ENCODE measurements around the gene TLL2.

TLL2 gene

GRCh38 chr10:96457341-96457740 lies 56.4 kb downstream of the TLL2 start:
- TF ChIP-seq FOXM1 (IDR thresholded peaks at IDR 0.05; ENCODE audit: borderline replicate concordance, low read depth) (no peak), TCF12 (IDR thresholded peaks at IDR 0.05; ENCODE audit: low read depth) (no peak), EGR1 (IDR thresholded peaks at IDR 0.05) (no peak), CREB1 (IDR thresholded peaks at IDR 0.05; ENCODE audit: low read depth) (no peak), RAD21 (IDR thresholded peaks at IDR 0.05; ENCODE audit: low read depth) (no peak), CEBPB (IDR thresholded peaks at IDR 0.05) (no peak), TEAD4 (IDR thresholded peaks at IDR 0.05) (no peak), YY1 (IDR thresholded peaks at IDR 0.05; ENCODE audit: low read depth) (no peak)
- TF ChIP-seq, protein P1, sequence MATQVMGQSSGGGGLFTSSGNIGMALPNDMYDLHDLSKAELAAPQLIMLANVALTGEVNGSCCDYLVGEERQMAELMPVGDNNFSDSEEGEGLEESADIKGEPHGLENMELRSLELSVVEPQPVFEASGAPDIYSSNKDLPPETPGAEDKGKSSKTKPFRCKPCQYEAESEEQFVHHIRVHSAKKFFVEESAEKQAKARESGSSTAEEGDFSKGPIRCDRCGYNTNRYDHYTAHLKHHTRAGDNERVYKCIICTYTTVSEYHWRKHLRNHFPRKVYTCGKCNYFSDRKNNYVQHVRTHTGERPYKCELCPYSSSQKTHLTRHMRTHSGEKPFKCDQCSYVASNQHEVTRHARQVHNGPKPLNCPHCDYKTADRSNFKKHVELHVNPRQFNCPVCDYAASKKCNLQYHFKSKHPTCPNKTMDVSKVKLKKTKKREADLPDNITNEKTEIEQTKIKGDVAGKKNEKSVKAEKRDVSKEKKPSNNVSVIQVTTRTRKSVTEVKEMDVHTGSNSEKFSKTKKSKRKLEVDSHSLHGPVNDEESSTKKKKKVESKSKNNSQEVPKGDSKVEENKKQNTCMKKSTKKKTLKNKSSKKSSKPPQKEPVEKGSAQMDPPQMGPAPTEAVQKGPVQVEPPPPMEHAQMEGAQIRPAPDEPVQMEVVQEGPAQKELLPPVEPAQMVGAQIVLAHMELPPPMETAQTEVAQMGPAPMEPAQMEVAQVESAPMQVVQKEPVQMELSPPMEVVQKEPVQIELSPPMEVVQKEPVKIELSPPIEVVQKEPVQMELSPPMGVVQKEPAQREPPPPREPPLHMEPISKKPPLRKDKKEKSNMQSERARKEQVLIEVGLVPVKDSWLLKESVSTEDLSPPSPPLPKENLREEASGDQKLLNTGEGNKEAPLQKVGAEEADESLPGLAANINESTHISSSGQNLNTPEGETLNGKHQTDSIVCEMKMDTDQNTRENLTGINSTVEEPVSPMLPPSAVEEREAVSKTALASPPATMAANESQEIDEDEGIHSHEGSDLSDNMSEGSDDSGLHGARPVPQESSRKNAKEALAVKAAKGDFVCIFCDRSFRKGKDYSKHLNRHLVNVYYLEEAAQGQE (IDR thresholded peaks at IDR 0.05; ENCODE audit: low read depth), result no peak
- TF ChIP-seq, protein P2, sequence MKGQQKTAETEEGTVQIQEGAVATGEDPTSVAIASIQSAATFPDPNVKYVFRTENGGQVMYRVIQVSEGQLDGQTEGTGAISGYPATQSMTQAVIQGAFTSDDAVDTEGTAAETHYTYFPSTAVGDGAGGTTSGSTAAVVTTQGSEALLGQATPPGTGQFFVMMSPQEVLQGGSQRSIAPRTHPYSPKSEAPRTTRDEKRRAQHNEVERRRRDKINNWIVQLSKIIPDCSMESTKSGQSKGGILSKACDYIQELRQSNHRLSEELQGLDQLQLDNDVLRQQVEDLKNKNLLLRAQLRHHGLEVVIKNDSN (IDR thresholded peaks at IDR 0.05), result no peak

- TF ChIP-seq, protein P2 (IDR thresholded peaks at IDR 0.05), result no peak
- TF ChIP-seq RAD21 (IDR thresholded peaks at IDR 0.05; ENCODE audit: low read depth) (no peak), NFIC (IDR thresholded peaks at IDR 0.05) (no peak), FOXM1 (IDR thresholded peaks at IDR 0.05; ENCODE audit: borderline replicate concordance, low read depth) (no peak), EGR1 (IDR thresholded peaks at IDR 0.05) (no peak), CEBPB (IDR thresholded peaks at IDR 0.05) (no peak), CREB1 (IDR thresholded peaks at IDR 0.05; ENCODE audit: low read depth) (no peak), TCF12 (IDR thresholded peaks at IDR 0.05; ENCODE audit: low read depth) (no peak), TEAD4 (IDR thresholded peaks at IDR 0.05) (no peak), EP300 (IDR thresholded peaks at IDR 0.05; ENCODE audit: borderline replicate concordance) (no peak), YY1 (IDR thresholded peaks at IDR 0.05; ENCODE audit: low read depth) (no peak), TAF1 (IDR thresholded peaks at IDR 0.05; ENCODE audit: low read depth) (no peak), ZBTB7A (IDR thresholded peaks at IDR 0.05; ENCODE audit: low read depth) (no peak)
- TF ChIP-seq, protein P1 (IDR thresholded peaks at IDR 0.05; ENCODE audit: low read depth), result no peak
- TF ChIP-seq, protein P3, sequence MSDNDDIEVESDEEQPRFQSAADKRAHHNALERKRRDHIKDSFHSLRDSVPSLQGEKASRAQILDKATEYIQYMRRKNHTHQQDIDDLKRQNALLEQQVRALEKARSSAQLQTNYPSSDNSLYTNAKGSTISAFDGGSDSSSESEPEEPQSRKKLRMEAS (IDR thresholded peaks at IDR 0.05), result no peak
Measured at GRCh38 chr10:96456296-96456840, 57.4 kb downstream of the TLL2 start.

- TF ChIP-seq, protein P1 (IDR thresholded peaks at IDR 0.05; ENCODE audit: low read depth), result no peak
- no peak for TF ChIP-seq EGR1 (IDR thresholded peaks at IDR 0.05)
- no peak for TF ChIP-seq TCF12 (IDR thresholded peaks at IDR 0.05; ENCODE audit: low read depth)
- no peak for TF ChIP-seq TAF1 (IDR thresholded peaks at IDR 0.05; ENCODE audit: low read depth)
- TF ChIP-seq, protein P2 (IDR thresholded peaks at IDR 0.05), result no peak
- no peak for TF ChIP-seq ZBTB7A (IDR thresholded peaks at IDR 0.05; ENCODE audit: low read depth)
Measured at GRCh38 chr10:96453856-96454583, 59.7 kb downstream of the TLL2 start.

DNA sequence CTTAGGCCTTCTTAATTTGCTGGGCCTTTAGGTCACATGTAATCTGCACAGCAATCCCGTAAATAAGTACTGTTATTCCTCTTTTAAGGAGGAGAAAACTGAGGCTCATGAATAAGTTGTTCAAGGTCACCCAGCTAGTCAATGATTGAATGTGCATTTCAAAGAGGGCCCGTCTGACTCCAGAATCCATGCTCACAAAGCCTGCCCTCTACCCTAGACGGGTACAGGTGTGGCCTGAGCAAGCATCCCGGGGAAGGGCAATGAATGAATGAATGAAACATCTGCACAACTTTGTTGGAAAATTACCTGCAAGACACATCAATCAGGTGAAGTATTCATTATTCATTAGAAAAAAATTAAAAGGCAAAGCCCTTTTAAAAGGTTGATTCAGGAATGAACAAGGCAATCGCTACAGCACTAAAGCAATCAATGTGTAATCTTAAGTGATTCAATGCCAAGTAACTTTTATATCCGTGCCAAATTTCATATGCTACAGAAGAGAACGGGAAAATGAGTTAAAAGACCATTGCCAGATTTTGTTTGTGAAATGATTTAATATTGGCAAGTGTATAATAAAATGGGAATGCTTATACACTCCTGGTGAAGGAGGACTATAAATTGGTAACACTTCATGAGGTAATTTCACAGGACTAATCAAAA lies 61.1 kb downstream of the TLL2 start:
- TF ChIP-seq, protein P2 (IDR thresholded peaks at IDR 0.05), result no peak
- TF ChIP-seq EGR1 (IDR thresholded peaks at IDR 0.05) (no peak), YY1 (IDR thresholded peaks at IDR 0.05; ENCODE audit: low read depth) (no peak), TEAD4 (IDR thresholded peaks at IDR 0.05) (no peak), NFIC (IDR thresholded peaks at IDR 0.05) (no peak), CEBPB (IDR thresholded peaks at IDR 0.05) (no peak), TAF1 (IDR thresholded peaks at IDR 0.05; ENCODE audit: low read depth) (no peak), FOXM1 (IDR thresholded peaks at IDR 0.05; ENCODE audit: borderline replicate concordance, low read depth) (no peak), CREB1 (IDR thresholded peaks at IDR 0.05; ENCODE audit: low read depth) (no peak), ZBTB7A (IDR thresholded peaks at IDR 0.05; ENCODE audit: low read depth) (no peak), RAD21 (IDR thresholded peaks at IDR 0.05; ENCODE audit: low read depth) (no peak)
- TF ChIP-seq, protein P1 (IDR thresholded peaks at IDR 0.05; ENCODE audit: low read depth), result no peak
